GM23248 (cell line): ENCODE results near the gene EGFLAM.

Experiments used
- EZH2 ChIP-seq: fragments of 200-600 bp; sonication (generic); IDR thresholded peaks from 2 replicates; pipeline ENCODE4 v1.6.1; 2018; ENCODE audit warnings: antibody characterized with exemption, mild to moderate bottlenecking; ENCODE audit not compliant: insufficient read depth, poor library complexity, severe bottlenecking
- EZH2phosphoT487 ChIP-seq: fragments of 200-600 bp; sonication (generic); IDR thresholded peaks from 2 replicates; pipeline ENCODE4 v1.6.1; 2018; ENCODE audit warnings: antibody characterized with exemption, moderate library complexity, mild to moderate bottlenecking, low read depth; ENCODE audit not compliant: insufficient read depth

- TF ChIP-seq EZH2phosphoT487: no peak
- TF ChIP-seq EZH2: no peak
These were observed 112.2 kb downstream of the EGFLAM start for GRCh38 chr5:38370358-38371100.
